ENCODE results near the gene CARNS1. TPM values are rescaled to one million over a fixed set of nuclear protein-coding genes. Genes with fewer than 3 reads are reported as not detected.

Gene CARNS1
- total RNA-seq (2022; extraction: Qiagen RNA extraction): 0.09 to 0.20 TPM (median 0.12 TPM) in 5 replicates

GRCh38 chr11:67415501-67416304 lies at the start of gene CARNS1:
CARNS1 (plus strand) TSS chr11:67415678; CDS start chr11:67416200, 522 bp downstream.

DNA sequence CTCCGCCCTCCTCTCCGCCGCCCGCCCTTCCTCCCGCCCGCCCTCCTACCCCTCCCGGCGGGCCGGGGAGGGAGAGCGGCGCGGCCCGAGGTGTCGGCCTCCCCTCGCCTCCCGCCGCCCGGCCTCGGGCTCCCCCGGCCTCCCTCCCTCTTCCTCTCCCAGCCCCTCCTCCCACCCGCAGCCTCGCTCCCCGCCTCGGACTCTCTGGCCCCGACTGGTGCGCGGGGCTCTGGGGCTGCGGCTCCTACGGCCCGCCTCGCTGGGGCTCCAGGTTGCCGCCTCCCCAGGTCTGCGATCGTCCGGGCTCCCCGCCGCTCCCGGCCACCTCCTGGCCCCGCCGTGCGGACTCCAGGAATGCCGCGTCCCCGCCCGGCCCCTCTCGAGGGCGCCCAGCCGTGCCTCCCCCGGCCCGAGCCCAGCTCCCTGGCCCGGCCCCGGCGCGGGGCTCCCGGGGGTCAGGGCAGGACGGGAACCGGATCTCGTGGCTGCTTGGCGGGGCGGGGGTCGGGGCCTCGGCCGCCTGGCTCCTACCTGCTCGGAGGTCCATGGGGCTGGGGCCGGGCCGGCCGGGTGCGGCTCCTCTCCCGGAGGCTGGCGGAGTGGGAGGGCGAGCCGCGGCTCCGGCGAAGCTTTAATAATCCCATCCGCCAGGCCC lies 42.4 kb upstream of the CARNS1 start, which contains the start of gene CLCF1:
Gene CLCF1 (minus strand): TSS at position 606 of the 655 bp plus-strand sequence. CDS start 59 bp downstream, at position 547.

DNA sequence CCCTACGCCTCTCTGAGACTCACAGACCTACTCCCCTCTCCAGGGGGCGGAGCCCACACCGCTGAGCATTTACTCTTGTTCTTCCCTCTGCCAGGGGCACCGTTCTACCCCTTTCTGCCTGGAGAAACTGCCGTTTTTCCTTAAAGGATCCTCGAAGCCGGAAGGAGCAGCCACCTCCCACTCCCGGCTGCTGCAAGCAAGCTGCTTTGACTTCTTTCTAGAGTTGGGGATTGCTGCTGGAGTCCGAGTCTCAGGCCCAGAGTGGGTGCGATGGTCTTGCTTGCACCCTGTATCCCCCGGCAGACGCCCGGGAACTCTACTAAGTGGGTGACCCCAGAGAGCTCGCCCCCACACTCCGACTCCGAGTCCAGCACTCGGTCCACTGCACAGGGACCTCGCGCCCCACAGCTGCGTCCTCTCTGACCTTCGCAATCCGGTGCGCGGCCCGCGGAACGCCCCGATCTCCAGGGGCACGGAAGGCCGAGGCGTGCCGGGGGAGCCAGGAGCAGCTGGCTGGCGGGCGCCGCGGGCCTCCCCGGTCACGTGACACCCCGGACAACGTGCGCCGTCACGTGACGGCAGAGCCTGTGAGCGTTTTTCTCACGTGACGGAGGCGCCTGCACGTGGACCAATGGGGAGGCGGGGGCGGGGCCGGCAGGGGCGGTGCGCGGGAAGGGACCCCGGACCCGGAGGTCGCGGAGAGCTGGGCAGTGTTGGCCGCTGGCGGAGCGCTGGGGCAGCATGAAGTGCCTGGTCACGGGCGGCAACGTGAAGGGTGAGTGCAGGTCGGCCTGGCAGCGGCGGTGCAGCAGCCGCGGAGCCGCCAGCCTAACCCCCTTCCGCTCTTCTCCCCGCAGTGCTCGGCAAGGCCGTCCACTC lies 23.9 kb upstream of the CARNS1 start, which contains the start of gene RAD9A:
Gene RAD9A (plus strand): TSS at position 683 of the 879 bp plus-strand sequence. CDS start 59 bp downstream, at position 742.

GRCh38 chr11:67401495-67402191 lies 13.8 kb upstream of the CARNS1 start, which contains the start of gene PPP1CA:
PPP1CA (minus strand) TSS chr11:67401858; CDS start chr11:67401782, 76 bp downstream.

GRCh38 chr11:67428052-67429001 lies 12.8 kb downstream of the CARNS1 start, which contains the start of gene RPS6KB2:
RPS6KB2 (plus strand) TSS chr11:67428494; CDS start chr11:67428546, 52 bp downstream.

DNA sequence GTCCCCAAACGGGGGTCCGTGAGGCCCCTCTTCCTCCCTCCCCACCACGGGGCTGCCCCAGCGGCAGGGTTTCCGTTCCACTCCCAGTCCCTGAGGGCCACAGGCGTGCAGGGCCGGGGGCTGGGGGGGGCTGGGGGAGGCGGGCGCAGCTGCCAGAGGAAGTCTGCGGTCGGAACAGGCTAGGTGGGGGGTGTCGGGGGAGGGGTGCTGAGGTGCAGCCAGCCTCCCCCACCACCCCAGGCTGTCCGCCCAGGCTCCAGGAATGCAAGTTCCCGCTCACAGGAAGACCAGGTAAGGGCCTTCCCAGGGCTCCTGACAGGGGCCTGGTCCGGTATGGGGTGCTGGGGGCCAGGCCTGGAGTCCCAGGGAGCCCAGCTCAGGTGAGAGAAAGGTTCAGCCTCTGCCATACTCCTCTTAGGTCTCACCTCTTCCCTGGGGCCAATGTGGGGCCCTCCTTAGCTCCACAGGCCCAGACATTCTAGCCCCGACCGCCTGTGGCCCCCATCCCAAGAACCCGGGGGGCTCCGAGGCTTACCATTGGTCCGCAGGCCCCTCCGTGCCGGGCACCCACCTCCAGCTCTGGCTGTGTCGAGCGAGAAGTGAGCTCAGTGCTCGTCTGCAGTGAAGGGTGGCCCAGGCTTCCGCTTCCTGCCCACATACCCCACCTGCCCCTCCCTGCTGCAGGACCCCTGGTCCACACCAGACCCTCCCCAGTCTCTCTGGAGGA lies 21.8 kb downstream of the CARNS1 start, which contains the start of gene PTPRCAP:
Gene PTPRCAP (minus strand): TSS at position 601 of the 727 bp plus-strand sequence. CDS start 63 bp downstream, at position 538.

GRCh38 chr11:67452141-67452952 lies 36.9 kb downstream of the CARNS1 start, which contains the start of gene GPR152:
GPR152 (minus strand) TSS chr11:67452729; CDS start chr11:67452724, 5 bp downstream.

DNA sequence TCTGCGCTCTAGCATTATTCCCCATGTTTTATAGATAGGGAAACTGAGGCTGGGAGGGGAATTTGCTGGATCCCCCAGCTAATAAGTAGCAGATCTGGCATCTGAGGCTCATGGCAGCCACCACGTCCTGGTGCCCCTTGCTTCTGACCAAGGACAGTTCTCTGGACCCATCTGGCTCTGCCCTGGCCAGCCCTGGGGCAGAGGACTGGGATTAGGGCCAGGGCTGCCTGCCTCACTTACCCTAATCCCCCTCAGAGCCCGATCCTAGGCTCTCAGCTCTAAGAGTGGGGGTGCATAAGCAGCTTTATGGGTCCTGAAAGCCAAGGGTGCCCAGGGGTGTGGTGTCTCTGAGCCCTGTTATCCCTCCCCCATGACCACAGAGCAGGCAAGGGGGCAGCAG lies 39.6 kb downstream of the CARNS1 start, which contains the start of gene CABP4:
Gene CABP4 (plus strand): TSS at position 301 of the 400 bp plus-strand sequence. CDS start 70 bp downstream, at position 371.

GRCh38 chr11:67468759-67469507 lies 53.5 kb downstream of the CARNS1 start, which contains the start of gene TMEM134:
TMEM134 (minus strand) TSS chr11:67469251; CDS start chr11:67469192, 59 bp downstream.

Other genes with a start within 250 kb of the CARNS1 start
- gene GRK2, start 149.2 kb upstream of the CARNS1 start, total RNA-seq (2022; extraction: Qiagen RNA extraction): 34.1 to 36.3 TPM (median 34.1 TPM) in 5 replicates
- 20.8 to 26.3 TPM (median 21.8 TPM) in 5 replicates for gene ANKRD13D, start 126.4 kb upstream of the CARNS1 start, total RNA-seq (2022; extraction: Qiagen RNA extraction)
- 19.1 to 27.8 TPM (median 20.9 TPM) in 5 replicates for gene SSH3, start 112.1 kb upstream of the CARNS1 start, total RNA-seq (2022; extraction: Qiagen RNA extraction)
- 182 to 235 TPM (median 222 TPM) in 5 replicates for gene POLD4, start 62.1 kb upstream of the CARNS1 start, total RNA-seq (2022; extraction: Qiagen RNA extraction)
- 33.7 to 40.0 TPM (median 37.6 TPM) in 5 replicates for gene CLCF1, start 42.1 kb upstream of the CARNS1 start, total RNA-seq (2022; extraction: Qiagen RNA extraction)
- 20.5 to 32.2 TPM (median 25.8 TPM) in 5 replicates for gene RAD9A, start 23.7 kb upstream of the CARNS1 start, total RNA-seq (2022; extraction: Qiagen RNA extraction)
- 271 to 298 TPM (median 288 TPM) in 5 replicates for gene PPP1CA, start 13.8 kb upstream of the CARNS1 start, total RNA-seq (2022; extraction: Qiagen RNA extraction)
- gene TBC1D10C, start 11.6 kb upstream of the CARNS1 start, total RNA-seq (2022; extraction: Qiagen RNA extraction): 0.09 to 0.22 TPM (median 0.15 TPM) in 4 of 5 replicates, not detected in the other
- 47.0 to 52.0 TPM (median 47.7 TPM) in 5 replicates for gene RPS6KB2, start 12.8 kb downstream of the CARNS1 start, total RNA-seq (2022; extraction: Qiagen RNA extraction)
- gene PTPRCAP, start 22.0 kb downstream of the CARNS1 start, total RNA-seq (2022; extraction: Qiagen RNA extraction): 0.17 to 0.37 TPM (median 0.28 TPM) in 5 replicates
- 55.7 to 65.2 TPM (median 62.1 TPM) in 5 replicates for gene CORO1B, start 27.8 kb downstream of the CARNS1 start, total RNA-seq (2022; extraction: Qiagen RNA extraction)
- 0.07 TPM in 1 of 5 replicates, not detected in the others for gene GPR152, start 37.1 kb downstream of the CARNS1 start, total RNA-seq (2022; extraction: Qiagen RNA extraction)
- gene CABP4, start 39.7 kb downstream of the CARNS1 start, total RNA-seq (2022; extraction: Qiagen RNA extraction): not detected in 5 replicates
- 42.9 to 66.4 TPM (median 56.2 TPM) in 5 replicates for gene TMEM134, start 53.6 kb downstream of the CARNS1 start, total RNA-seq (2022; extraction: Qiagen RNA extraction)
- gene AIP, start 67.3 kb downstream of the CARNS1 start, total RNA-seq (2022; extraction: Qiagen RNA extraction): 42.7 to 46.9 TPM (median 43.8 TPM) in 5 replicates
- gene PITPNM1, start 89.7 kb downstream of the CARNS1 start, total RNA-seq (2022; extraction: Qiagen RNA extraction): 28.4 to 41.3 TPM (median 37.8 TPM) in 5 replicates
- 55.4 to 86.7 TPM (median 82.4 TPM) in 5 replicates for gene CDK2AP2, start 92.5 kb downstream of the CARNS1 start, total RNA-seq (2022; extraction: Qiagen RNA extraction)
- not detected in 5 replicates for gene CABP2, start 107.8 kb downstream of the CARNS1 start, total RNA-seq (2022; extraction: Qiagen RNA extraction)
- gene GSTP1, start 168.1 kb downstream of the CARNS1 start, total RNA-seq (2022; extraction: Qiagen RNA extraction): 1,366 to 1,708 TPM (median 1,625 TPM) in 5 replicates
- 138 to 151 TPM (median 143 TPM) in 5 replicates for gene NDUFV1, start 191.3 kb downstream of the CARNS1 start, total RNA-seq (2022; extraction: Qiagen RNA extraction)
- 6.7 to 15.0 TPM (median 12.2 TPM) in 5 replicates for gene NUDT8, start 214.3 kb downstream of the CARNS1 start, total RNA-seq (2022; extraction: Qiagen RNA extraction)
- not detected in 5 replicates for gene TBX10, start 224.1 kb downstream of the CARNS1 start, total RNA-seq (2022; extraction: Qiagen RNA extraction)
- 0.78 to 1.9 TPM (median 1.2 TPM) in 5 replicates for gene ACY3, start 235.1 kb downstream of the CARNS1 start, total RNA-seq (2022; extraction: Qiagen RNA extraction)

Data from A549 treated with Hydrocortisone at 1 μM for 4 hours (cell line).